ENCODE measurements around the gene ZNF691.

DNA sequence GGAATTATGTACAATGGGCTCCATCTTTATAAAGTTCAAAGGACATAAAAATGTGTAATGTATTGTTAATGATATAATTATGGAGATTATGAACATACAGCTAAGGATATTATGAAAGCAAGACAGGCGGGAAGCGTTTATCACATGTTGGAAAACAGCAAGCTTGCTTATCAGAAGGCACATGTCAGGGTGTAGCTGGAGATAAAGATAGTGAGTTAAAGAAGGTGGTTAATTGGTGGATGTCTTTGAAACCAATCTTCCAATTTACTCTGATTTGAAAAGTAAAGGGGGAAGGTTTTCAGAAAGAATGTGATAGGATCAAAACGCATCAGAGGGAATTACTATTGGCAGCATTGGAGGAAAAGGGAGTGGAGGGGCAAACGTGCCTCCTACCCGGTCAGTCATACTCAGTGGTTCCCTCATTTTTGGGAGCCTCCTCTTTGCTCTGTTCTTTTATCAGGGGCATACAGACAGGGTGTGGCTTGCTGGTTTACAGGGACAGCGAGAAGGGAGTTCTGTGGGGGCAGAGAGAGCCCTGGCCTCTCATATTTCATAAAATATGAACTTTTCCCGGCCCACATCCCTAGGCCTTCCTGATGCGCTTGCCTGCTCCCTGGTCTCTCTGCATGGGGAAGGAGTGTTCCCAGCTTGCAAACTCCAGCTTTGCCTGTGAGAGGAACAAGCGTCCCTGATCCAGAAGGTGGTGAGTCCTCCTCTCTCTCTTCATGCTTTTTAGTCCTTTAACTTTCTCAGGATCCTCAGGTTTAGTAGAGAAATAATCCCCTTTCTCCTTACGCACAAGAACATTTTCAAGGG lies 21.2 kb upstream of the ZNF691 start:
- TF ChIP-seq YY1 (IDR thresholded peaks at IDR 0.05; ENCODE audit: insufficient read depth, insufficient read length) (no peak), SUZ12 (IDR thresholded peaks at IDR 0.05; ENCODE audit: extremely low read depth, insufficient read depth, insufficient read length) (no peak), ZNF274 (IDR thresholded peaks at IDR 0.05; ENCODE audit: low read depth, low read length) (no peak)

Measured in NT2/D1 (cell line).